Activated naive CD4-positive, alpha-beta T cell treated with anti-CD3 and anti-CD28 coated beads for 36 hours (primary cell): ENCODE data around the gene SARS2. TPM values are rescaled to one million over a fixed set of nuclear protein-coding genes. Genes with fewer than 3 reads are reported as not detected.
A peak's percentile ranks its signal among the peaks of the same experiment; 100 is the strongest.
"Not testable (repeated sequence)": the region's sequence is repeated elsewhere in the genome, so short reads cannot be mapped to it uniquely, and the experiment has no call there.

Experiments used
- CTCF ChIA-PET: fragments of 350-600 bp; sonication (Branson Sonifier 250); formaldehyde crosslinking; loops from one replicate; lab custom pipeline; 2021; ENCODE audit warnings: antibody characterized with exemption; lab: Charles Lee
- DNase-seq: peaks from one replicate; pipeline ENCODE4 v3.0.0-alpha.2; 2020
- H3K27ac Mint-ChIP-seq: one replicate; pipeline ENCODE4 v1.8.0; 2021; ENCODE audit warnings: mild to moderate bottlenecking, mixed read lengths
- H3K27me3 Mint-ChIP-seq: one replicate; pipeline ENCODE4 v1.8.0; 2021; ENCODE audit warnings: low read depth, mixed read lengths
- H3K36me3 Mint-ChIP-seq: one replicate; pipeline ENCODE4 v1.8.0; 2021; ENCODE audit warnings: low read depth, mixed read lengths
- H3K4me1 Mint-ChIP-seq: one replicate; pipeline ENCODE4 v1.8.0; 2021; ENCODE audit warnings: low read depth, mixed read lengths
- H3K4me3 Mint-ChIP-seq: one replicate; pipeline ENCODE4 v1.8.0; 2021; ENCODE audit warnings: mild to moderate bottlenecking, moderate library complexity, mixed read lengths
- H3K9me3 Mint-ChIP-seq: one replicate; pipeline ENCODE4 v1.8.0; 2021; ENCODE audit warnings: mixed read lengths
- intact Hi-C: fragments of 100-400 bp; cut with micrococcal nuclease; formaldehyde crosslinking; loops from one replicate; pipeline ENCODE4 v1.15.1; 2023
- total RNA-seq, 2 experiments: library from RNA; stranded (reverse); gene quantifications; one replicate each; pipeline ENCODE4 v1.2.3, GENCODE V29; 2021

Gene SARS2
- total RNA-seq, 2 experiments from 2014 or later: 43.6 to 52.6 TPM

DNA sequence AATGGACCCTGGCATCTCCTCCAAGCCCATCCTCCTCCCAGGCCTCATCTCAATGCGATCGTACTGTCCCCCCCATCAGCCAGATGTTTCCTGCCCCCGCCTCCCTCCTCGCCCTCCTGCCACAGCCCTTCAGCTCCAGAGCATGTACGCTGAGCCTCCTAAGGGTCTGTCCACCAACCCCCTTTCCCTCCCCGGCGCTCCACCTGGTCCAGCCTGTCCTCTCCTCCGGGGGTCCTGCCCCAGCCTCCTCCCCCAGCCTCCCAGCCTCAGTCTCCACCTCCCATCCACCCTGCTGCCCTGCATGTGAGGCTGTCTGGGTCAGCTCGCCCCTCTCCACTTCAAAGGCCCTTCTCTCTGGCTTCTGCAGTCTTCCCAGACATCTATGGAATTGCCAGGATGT, 35.6 kb downstream of the SARS2 start:
- Mint-ChIP-seq H3K27ac (no peak overlapping the region), H3K36me3 (no peaks in the 10 kb centered on the region), H3K9me3 (no peaks in the 10 kb centered on the region), H3K4me3 (no peak overlapping the region), H3K4me1 (peaks cover 14% of the 10 kb centered on the region), H3K27me3 (no peaks in the 10 kb centered on the region)
- CTCF ChIA-PET: no interaction called here
- intact Hi-C loops: loop anchor here (5.0 kb wide), 1 partner anchor 238 kb away; no protein-coding TSS in a partner anchor
- DNase-seq: no peak

DNA sequence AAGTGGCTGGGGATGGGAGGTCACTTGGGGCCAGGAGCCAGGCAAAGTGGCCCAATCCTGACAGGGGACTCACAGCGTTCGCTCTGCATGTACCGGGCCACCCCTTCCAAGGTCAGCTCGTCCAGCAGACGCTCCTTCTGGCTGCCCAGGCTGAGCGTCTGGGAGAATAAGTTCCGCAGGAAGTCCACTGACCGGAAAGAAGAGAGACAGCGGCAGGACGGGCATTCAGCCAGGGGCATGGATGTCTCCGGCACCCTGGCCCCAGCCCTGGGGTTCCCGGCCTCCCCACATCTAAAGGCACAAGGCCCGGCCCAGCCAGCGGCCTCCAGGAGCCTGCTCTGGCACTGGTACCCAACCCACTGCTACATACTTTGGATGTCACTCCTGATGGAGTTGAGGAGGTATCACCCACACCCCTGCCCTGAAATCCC, 37.2 kb downstream of the SARS2 start:
- CTCF ChIA-PET: no interaction called here
- no peaks in the 10 kb centered on the region for H3K9me3 Mint-ChIP-seq
- H3K36me3 Mint-ChIP-seq: peaks cover 2% of the 10 kb centered on the region
- H3K4me3 Mint-ChIP-seq: no peak overlapping the region
- H3K27me3 Mint-ChIP-seq: no peaks in the 10 kb centered on the region
- intact Hi-C loops: no loop called here
- no peak for DNase-seq
- peaks cover 7% of the 10 kb centered on the region for H3K4me1 Mint-ChIP-seq
- H3K27ac Mint-ChIP-seq: no peak overlapping the region

- intact Hi-C loops: no loop called here
- CTCF ChIA-PET: no interaction called here
- H3K27me3 Mint-ChIP-seq: no peaks in the 10 kb centered on the region
- no peaks in the 10 kb centered on the region for H3K9me3 Mint-ChIP-seq
- H3K4me3 Mint-ChIP-seq: no peak overlapping the region
- H3K36me3 Mint-ChIP-seq: peaks cover 2% of the 10 kb centered on the region
- H3K27ac Mint-ChIP-seq: no peak overlapping the region
- DNase-seq: no peak
- H3K4me1 Mint-ChIP-seq: peaks cover 2% of the 10 kb centered on the region
Observed at GRCh38 chr19:38892841-38893240, 37.7 kb downstream of the SARS2 start.

- intact Hi-C loops: no loop called here
- no peak overlapping the region for H3K27ac Mint-ChIP-seq
- H3K27me3 Mint-ChIP-seq: no peaks in the 10 kb centered on the region
- no peaks in the 10 kb centered on the region for H3K4me1 Mint-ChIP-seq
- CTCF ChIA-PET: no interaction called here
- no peaks in the 10 kb centered on the region for H3K9me3 Mint-ChIP-seq
- H3K36me3 Mint-ChIP-seq: peaks cover 2% of the 10 kb centered on the region
- no peak overlapping the region for H3K4me3 Mint-ChIP-seq
- no peak for DNase-seq
Observed at GRCh38 chr19:38891771-38892170, 38.8 kb downstream of the SARS2 start.

DNA sequence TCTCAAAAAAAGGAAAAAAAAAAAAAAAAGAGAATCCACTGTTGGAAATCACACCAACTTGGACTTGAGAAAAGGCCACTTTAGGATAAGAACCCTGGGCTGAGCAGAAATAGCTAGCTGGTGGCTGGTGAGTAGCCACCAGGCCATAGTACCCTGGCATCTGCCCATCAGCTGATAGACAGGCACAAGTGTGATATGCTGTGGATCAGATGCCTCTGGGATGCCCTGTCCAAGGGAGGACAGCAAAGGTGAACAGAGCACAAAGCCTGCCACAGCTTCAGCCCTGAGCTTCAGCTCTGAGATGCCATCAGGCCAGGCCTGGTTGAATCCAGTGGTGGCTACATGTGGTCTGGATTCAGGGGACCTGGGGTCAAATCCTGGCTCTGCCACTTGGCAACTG, 39.9 kb downstream of the SARS2 start:
- no peaks in the 10 kb centered on the region for H3K27me3 Mint-ChIP-seq
- intact Hi-C loops: no loop called here
- DNase-seq: no peak
- CTCF ChIA-PET: interaction anchor here (0.9 to 4.4 kb wide), 3 partner anchors 13 to 488 kb away, joined by 3 to 54 read pairs (median 5); partner anchors contain the start of genes FAM98C, MRPS12, RINL and SARS2
- no peaks in the 10 kb centered on the region for H3K9me3 Mint-ChIP-seq
- peaks cover 2% of the 10 kb centered on the region for H3K36me3 Mint-ChIP-seq
- no peak overlapping the region for H3K4me3 Mint-ChIP-seq
- no peak overlapping the region for H3K27ac Mint-ChIP-seq
- H3K4me1 Mint-ChIP-seq: no peaks in the 10 kb centered on the region

GRCh38 chr19:38889803-38890202, 40.8 kb downstream of the SARS2 start:
- H3K36me3 Mint-ChIP-seq: peaks cover 2% of the 10 kb centered on the region
- no peak overlapping the region for H3K4me3 Mint-ChIP-seq
- H3K4me1 Mint-ChIP-seq: no peaks in the 10 kb centered on the region
- CTCF ChIA-PET: interaction anchor here (0.9 to 4.4 kb wide), 3 partner anchors 13 to 487 kb away, joined by 3 to 54 read pairs (median 5); partner anchors contain the start of genes FAM98C, MRPS12, RINL and SARS2
- intact Hi-C loops: no loop called here
- DNase-seq: no peak
- H3K27me3 Mint-ChIP-seq: no peaks in the 10 kb centered on the region
- H3K9me3 Mint-ChIP-seq: no peaks in the 10 kb centered on the region
- H3K27ac Mint-ChIP-seq: no peak overlapping the region

GRCh38 chr19:38888876-38889275, 41.7 kb downstream of the SARS2 start:
- intact Hi-C loops: no loop called here
- no peaks in the 10 kb centered on the region for H3K4me1 Mint-ChIP-seq
- CTCF ChIA-PET: interaction anchor here (0.5 to 4.4 kb wide), 5 partner anchors 12 to 335 kb away, joined by 3 to 54 read pairs (median 4); partner anchors contain the start of gene RINL
- H3K27me3 Mint-ChIP-seq: no peaks in the 10 kb centered on the region
- H3K9me3 Mint-ChIP-seq: no peaks in the 10 kb centered on the region
- DNase-seq: no peak
- no peak overlapping the region for H3K27ac Mint-ChIP-seq
- peaks cover 2% of the 10 kb centered on the region for H3K36me3 Mint-ChIP-seq
- H3K4me3 Mint-ChIP-seq: no peak overlapping the region

GRCh38 chr19:38884691-38885090, 45.9 kb downstream of the SARS2 start:
- H3K9me3 Mint-ChIP-seq, H3K4me3 Mint-ChIP-seq, H3K27me3 Mint-ChIP-seq, DNase-seq, H3K4me1 Mint-ChIP-seq, intact Hi-C loops, H3K27ac Mint-ChIP-seq, H3K36me3 Mint-ChIP-seq: not testable (repeated sequence)
- CTCF ChIA-PET: interaction anchor here (0.6 to 1.4 kb wide), 2 partner anchors 8 to 108 kb away, joined by 3 read pairs; no protein-coding TSS in a partner anchor

DNA sequence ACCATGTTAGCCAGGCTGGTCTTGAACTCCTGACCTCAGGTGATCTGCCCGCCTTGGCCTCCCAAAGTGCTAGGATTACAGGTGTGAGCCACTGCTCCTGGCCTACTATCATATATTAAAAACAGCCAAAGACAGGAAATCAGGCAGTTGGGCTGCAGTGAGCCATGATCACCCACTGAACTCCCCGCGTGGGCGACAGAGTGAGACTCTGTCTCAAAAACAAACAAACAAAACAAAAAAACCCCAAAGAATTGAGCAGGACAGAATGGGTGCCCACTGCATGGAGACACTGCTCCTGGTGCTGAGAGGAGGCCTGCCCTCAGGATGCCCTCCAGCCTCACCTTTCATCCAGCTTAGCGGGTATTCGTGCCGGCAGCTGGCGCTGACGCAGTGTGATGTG, 47.3 kb downstream of the SARS2 start:
- Mint-ChIP-seq H3K9me3 (no peaks in the 10 kb centered on the region), H3K27ac (no peak overlapping the region)

DNA sequence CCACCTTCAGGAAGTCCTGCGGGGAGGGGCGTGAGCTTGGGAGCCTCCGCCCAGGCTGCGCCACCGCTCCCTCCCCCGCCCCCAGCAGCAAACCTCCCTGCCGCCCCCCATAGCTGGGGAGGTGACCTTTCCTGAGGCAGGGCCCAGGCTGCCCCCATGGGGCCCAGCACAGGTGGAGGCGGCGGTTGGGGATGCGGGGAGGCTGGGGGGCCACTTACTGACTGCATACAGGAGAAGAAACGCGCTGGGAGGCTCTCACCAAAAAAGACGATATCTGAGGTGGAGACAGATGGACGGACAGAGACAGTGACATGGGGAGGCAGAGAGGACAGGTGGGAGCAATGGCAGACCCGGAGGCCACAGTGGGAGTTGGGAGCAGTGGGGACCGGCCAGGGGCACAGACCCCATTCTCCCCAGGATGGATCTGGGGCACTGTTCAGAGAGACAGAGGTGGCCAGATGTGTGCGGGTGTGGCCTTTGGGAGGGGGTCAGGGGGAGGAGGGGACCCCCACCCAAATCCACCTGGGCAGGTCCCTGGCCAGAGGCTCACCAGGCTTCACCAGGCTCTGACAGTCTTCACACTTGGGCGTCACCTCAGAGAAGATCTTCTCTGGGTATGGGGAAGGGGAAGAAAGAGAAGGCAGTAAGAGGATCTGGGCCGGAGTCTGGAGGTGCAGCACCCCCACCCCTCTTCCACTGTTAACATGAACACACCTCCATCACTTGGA, 49.5 kb downstream of the SARS2 start:
- CTCF ChIA-PET: interaction anchor here (1.1 to 2.5 kb wide), 2 partner anchors 12 to 49 kb away, joined by 5 to 11 read pairs; partner anchors contain the start of genes MRPS12 and SARS2
- Mint-ChIP-seq H3K27ac (peak overlapping the region; percentile 44), H3K27me3 (no peaks in the 10 kb centered on the region), H3K4me1 (peaks cover 26% of the 10 kb centered on the region), H3K4me3 (no peak overlapping the region), H3K36me3 (peaks cover 7% of the 10 kb centered on the region), H3K9me3 (no peaks in the 10 kb centered on the region)
- DNase-seq: no peak
- intact Hi-C loops: no loop called here

More for the DNA sequence above, 47.3 kb downstream of the SARS2 start:
- DNase-seq: no peak
- Mint-ChIP-seq H3K4me1 (peaks cover 12% of the 10 kb centered on the region), H3K4me3 (no peak overlapping the region), H3K27me3 (no peaks in the 10 kb centered on the region), H3K36me3 (no peaks in the 10 kb centered on the region)
- intact Hi-C loops: no loop called here
- CTCF ChIA-PET: interaction anchor here (0.6 kb wide), 1 partner anchor 169 kb away, joined by 3 read pairs; no protein-coding TSS in a partner anchor

DNA sequence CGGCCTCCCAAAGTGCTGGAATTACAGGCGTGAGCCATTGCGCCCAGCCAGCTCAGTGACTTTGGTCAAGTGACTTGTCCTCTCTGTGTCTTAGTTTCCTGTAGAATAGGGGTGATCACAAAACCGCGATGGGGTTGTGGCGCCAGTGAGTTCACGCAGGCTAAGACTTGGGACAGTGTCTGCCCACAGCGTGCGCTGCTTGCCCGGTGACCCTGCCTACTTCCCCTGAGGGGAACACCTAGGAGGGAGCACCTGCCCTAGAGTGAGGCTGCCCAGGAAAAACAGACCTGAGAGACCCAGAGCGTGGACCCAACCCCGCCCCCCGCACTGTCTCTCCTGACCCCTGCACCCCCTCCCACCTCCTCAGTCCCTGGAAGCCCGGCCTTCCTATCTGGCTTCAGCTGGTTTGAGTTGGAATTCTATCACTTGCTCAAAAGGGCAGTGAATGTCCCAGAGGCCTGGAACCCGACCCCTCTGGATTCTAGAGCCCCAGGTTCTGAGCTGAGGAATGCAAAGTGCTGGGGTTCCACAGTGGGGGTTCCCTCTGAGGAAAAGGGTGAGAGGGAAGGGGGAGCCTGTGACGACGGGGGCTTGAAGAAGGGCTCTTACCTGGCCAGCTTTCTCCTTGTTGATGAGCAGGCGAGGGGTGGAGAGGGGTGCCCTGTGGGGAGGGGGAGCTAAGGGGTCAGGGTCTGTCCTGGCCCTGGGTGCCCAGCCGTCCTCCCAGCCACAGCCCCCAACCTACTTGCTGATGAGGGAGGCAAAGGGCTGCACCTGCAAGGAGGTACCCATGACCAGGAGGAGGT, 50.3 kb downstream of the SARS2 start:
- Mint-ChIP-seq H3K27ac (peak overlapping the region; percentile 73), H3K36me3 (peaks cover 10% of the 10 kb centered on the region), H3K4me3 (no peak overlapping the region), H3K4me1 (peaks cover 29% of the 10 kb centered on the region), H3K9me3 (no peaks in the 10 kb centered on the region), H3K27me3 (no peaks in the 10 kb centered on the region)
- CTCF ChIA-PET: interaction anchor here (2.5 to 5.7 kb wide), 2 partner anchors 8 to 50 kb away, joined by 11 to 54 read pairs; partner anchors contain the start of genes MRPS12 and SARS2
- no peak for DNase-seq
- intact Hi-C loops: no loop called here

GRCh38 chr19:38879400-38879751, 51.2 kb downstream of the SARS2 start:
- no peak overlapping the region for H3K4me3 Mint-ChIP-seq

More at GRCh38 chr19:38879400-38879751, 51.2 kb downstream of the SARS2 start:
- H3K9me3 Mint-ChIP-seq: no peaks in the 10 kb centered on the region
- DNase-seq: no peak
- H3K4me1 Mint-ChIP-seq: peaks cover 29% of the 10 kb centered on the region
- intact Hi-C loops: no loop called here
- H3K27me3 Mint-ChIP-seq: no peaks in the 10 kb centered on the region
- CTCF ChIA-PET: interaction anchor here (0.7 to 5.7 kb wide), 7 partner anchors 9 to 477 kb away, joined by 3 to 54 read pairs (median 5); partner anchors contain the start of genes ECH1, FAM98C, MRPS12 and SARS2
- peak overlapping the region; percentile 99 for H3K27ac Mint-ChIP-seq
- peaks cover 13% of the 10 kb centered on the region for H3K36me3 Mint-ChIP-seq
